GM21825 (cell line): Measurements from ENCODE around the gene PHACTR1.
"Not testable (repeated sequence)": the region's sequence is repeated elsewhere in the genome, so short reads cannot be mapped to it uniquely, and the experiment has no call there.

Experiments
- ATAC-seq: cut with Tn5 transposase; IDR thresholded peaks from one replicate; pipeline ENCODE4 v1.9.1; 2021; ENCODE audit warnings: mild to moderate bottlenecking, moderate library complexity; ENCODE audit not compliant: unreplicated experiment

The PHACTR1 gene

DNA sequence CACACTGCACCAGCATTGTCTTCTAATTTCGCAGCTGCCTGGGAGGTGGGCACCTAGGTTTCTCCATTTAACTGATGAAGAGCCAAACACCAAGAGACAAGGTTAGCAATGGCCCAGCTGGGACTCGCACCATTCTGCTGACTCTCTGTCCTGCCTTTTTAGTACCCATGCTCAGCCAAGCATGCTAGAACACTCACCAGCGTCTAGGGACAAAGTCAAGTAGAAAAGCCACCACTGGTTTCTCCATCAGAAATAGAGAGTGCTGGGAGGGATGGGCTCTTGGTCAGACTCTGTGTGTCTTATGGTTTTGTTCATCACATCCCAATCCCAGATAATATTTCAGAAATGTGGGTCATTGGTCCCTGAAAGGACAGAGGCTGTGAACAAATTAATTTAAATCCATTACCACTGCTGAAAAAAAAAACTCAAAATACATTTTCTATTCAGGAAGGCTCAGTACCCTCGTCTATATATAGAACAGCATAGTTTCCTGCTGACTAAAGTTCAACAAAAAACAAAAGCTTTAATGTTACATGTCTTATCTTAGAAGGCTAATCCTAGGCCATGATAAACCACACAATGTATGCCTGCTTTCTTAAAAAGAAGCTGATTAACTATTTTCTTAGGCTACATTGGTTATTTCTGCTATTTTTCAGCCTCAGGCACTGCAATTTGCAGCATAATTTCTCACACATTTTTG lies 500.8 kb downstream of the PHACTR1 start:
- ATAC-seq = no peak

DNA sequence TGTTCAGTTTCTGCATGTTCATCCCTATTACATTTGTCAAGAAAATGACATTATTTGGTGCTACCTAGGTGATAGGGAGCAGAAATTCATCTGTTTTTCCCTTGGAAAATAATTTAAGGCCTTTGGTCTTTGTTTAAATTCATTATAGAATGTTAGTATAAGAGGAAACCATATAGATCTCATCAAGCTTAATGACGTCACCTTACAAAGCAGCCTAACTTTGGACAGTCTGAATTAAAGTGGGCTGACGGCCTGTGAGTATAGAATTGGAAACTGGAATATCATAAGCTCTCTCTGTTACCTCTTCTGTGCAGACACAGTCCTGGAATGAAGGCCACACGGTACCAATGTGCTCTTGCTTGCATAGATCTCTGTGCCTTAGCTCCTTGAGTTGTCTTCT lies 503.7 kb downstream of the PHACTR1 start:
- no peak for ATAC-seq

DNA sequence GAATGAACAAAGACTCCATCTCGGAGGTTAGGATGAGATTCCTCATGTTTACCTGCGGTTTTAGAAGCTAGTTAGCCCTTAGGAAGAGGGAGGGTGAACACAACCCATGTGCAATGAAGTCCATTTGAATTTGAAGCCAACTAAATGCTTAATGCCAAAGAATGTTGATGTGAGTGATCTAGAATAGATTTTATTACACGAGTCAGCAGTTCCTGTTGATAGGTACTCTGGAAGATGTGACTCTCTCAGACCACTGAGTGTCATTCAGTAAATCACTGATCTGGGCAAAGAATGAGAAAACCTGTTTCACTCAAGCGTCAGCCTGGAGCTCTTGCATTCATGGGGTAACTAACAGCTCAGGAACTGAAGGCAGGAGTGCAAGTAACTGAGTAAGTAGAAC lies 505.5 kb downstream of the PHACTR1 start:
- ATAC-seq = no peak

DNA sequence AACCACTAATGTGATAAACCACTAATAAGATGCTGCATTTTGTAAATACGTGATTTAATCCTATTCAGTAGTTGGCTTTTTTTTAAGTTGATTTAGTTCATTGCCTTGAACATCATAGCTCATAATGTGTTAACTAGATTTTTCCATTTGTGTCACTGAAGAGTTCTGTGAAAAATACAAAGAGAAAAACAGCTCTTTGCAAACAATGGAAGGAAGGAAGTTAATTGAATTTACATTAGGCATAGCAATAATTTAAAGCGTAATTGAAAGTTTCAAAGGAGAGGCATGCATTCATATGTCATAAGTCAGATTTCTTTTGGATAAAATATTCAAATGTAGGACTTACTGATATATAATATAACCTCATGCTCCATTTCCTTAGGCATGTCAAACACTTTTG lies 509.5 kb downstream of the PHACTR1 start:
- ATAC-seq = no peak

DNA sequence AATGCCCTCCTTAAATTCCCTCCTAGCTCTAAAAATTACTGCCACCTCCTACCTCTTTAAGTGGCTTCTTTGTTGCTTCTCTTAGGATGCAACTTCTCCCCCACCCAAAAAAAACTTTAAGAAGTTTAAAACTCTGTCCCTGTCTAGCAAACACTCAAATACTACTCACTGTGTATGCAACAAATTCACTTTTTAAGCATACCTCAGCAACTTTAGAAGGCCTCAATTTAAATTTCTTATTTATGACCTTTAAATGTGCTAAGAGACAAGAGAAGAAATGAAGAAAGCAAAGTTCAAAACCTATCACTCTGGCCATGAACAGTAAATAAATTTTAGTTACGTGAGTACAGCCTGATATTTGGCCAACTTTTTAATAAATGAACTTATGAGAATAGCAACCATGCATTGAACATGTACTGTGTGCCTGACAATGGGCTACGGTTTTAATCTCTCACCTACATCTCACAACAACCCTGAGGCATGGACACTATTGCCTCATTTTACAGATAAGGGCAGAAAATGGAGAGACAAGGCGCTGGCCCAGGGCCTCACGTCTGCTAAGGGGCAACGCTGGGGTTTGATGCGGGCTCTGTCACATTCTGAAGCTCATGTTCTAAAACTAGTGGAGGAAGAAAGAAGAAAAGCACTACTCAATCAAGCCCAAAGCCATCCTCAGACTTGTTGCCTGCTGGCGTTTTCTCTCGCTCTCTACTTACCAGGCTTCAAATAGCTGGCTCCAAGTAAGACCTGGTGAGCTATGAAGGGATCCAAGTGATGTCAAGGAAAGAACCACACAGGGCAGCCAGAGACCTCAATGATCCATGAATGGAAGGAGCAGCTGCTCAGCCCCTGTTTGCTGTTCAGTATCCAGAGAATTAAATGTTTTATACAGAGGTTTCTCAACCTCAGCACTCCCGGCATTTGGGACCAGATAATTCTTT lies 512.0 kb downstream of the PHACTR1 start:
- no peak for ATAC-seq

DNA sequence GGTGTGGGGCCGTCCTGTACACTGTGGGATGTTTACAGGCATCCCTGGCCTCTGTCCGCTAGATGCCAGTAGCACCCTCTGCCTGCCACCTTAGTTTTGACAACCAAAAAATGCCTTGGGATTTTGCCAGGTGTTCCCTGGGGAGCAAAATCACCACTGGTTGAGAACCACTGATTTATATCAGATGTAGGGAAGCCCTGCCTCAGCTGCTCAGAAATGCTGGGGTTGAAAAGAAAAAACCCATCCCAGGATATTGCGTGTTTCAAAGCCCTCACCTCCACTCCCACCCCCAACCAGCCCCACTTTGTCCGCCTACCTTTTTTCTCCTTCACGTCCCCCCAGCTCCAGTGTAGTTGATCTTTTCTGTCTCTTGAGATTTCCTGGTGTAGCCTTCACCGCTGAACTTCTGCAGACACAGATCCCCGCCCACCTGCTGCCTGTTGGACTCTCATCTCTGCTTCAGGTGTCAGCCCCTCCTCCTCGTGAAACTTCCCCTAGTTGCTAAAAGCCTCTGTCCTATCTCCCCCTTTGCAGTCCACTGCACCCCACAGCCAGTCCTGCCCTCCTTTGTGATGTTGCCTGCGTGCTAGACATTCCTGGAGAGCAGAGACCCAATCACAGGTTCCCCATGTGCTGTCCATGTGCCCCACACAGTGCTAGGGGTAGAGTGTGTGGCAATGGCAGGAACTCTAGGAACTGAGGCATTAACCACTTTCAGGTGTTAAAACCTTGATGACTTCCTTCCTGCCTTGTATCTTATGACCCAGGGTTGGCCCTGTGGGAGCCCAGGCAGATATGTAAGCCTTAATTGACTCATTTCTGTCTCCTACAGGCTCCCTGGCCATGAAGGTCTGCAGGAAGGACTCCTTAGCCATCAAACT lies 512.9 kb downstream of the PHACTR1 start:
- ATAC-seq = peak; percentile 88

DNA sequence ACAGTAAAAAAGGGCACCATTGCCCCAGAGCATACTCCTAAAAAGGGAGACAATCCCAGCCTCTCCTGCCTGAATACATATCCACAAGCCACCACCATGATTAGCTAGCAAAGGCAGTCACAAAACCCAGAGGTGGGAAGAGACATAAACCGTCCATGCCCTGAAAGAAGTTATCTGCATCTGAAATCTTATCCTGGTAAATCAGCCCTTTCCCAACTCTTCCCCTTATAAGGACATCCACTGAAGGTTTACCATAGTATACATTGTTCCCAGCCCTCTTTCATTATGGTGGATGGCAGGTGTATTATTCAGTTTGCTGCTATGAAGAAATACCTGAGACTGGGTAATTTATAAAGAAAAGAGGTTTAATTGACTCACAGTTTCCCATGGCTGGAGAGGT lies 516.5 kb downstream of the PHACTR1 start:
- no peak for ATAC-seq

DNA sequence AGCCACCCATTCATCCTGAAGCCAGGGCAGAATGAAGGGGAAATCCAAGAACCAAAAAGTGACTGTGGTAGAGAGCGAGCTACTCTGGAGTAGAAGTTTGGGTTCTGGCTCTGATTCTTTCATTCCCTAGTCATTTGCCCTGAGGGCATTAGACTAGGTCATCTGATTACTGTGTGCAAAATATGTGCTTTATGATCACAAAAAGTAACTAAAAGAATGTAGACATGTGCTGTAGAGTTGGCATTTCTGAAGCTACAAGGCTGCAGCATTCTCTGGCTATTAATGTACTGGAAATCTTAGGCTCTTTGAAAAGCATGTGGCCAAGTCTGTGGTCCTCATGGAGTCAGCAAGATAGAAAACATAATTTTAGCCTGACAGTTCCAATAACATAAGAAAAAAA lies 517.6 kb downstream of the PHACTR1 start:
- no peak for ATAC-seq

DNA sequence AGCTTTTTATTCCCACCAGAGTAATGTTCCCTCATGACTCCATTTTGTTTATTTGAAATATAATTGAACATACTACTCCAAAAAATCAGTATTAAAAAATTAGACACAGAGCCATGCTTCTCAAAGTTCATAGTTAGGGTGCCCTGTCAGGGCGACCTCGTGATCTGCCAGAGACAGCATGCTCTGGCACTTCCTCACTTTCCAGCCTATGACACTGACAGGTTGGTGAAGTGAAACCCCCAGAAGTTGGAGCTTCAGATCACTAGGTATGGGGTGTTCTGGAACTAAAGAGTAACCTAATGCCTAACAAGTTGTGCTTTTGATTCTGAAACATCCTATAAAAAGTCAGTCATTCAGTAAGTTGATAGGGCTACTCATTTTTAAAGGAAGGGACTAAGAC lies 518.8 kb downstream of the PHACTR1 start:
- ATAC-seq = no peak

DNA sequence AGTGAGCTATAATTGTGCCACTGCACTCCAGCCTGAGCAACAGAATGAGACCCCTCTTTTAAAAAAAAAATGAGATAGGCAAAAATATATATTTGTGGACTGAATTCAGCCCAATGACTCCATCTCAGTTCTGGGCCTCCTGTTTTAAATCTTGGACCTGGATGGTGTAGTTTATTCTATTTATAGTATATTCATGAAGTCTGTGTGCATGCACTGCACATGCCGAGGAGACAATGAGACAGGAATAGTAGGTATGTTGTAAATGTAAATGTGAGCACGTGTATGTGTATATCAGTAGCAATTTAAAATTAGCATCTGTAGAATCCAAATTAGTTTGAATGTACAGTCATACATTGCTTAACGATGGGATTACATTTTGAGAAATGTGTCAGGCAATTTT lies 520.8 kb downstream of the PHACTR1 start:
- no peak for ATAC-seq

DNA sequence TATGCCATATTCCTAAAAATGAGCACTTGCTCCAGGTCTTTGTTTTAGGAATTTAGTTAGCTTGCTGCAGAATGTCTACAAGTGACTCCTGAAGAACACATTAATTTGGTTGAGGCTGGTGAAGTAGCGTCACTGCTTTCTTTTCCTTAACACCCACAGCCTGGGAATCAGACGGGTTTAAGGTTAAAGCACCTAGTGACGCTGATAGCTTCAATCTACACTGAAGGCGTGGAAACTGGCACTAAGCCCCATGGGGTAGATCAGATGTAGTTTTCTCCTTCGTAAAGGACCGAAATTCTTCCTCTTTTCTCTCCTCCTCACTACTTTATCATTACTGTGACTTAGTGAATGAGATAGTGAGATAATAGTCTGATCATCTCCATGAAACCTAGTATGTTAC lies 521.5 kb downstream of the PHACTR1 start:
- no peak for ATAC-seq

DNA sequence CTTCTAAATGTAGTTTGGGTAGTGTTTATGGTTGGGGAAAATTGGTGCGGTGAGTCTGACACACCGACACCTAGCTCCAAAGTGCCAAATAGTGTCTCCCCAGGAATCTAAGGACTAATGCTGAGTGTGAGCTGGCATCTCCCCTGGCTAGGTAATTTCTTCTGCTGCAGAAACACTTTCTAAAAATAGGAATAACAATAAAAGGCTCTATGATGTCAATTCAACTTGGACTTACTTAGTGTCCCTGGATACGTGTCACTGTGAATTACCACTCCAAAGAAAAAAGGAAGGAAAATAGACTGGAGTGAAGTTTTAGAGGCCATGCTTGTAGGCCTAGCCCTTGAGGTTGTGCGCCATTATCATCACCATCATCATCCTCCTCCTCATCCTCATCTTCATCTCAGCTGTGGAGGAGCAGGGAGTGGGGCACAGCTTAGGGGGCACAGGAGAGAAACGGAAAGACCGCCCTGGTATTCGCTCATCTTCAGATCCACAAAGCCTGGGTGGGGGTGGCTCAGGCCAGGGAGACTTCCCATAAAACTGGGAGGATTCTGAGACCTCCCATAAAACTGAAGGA lies 522.2 kb downstream of the PHACTR1 start:
- ATAC-seq = no peak

DNA sequence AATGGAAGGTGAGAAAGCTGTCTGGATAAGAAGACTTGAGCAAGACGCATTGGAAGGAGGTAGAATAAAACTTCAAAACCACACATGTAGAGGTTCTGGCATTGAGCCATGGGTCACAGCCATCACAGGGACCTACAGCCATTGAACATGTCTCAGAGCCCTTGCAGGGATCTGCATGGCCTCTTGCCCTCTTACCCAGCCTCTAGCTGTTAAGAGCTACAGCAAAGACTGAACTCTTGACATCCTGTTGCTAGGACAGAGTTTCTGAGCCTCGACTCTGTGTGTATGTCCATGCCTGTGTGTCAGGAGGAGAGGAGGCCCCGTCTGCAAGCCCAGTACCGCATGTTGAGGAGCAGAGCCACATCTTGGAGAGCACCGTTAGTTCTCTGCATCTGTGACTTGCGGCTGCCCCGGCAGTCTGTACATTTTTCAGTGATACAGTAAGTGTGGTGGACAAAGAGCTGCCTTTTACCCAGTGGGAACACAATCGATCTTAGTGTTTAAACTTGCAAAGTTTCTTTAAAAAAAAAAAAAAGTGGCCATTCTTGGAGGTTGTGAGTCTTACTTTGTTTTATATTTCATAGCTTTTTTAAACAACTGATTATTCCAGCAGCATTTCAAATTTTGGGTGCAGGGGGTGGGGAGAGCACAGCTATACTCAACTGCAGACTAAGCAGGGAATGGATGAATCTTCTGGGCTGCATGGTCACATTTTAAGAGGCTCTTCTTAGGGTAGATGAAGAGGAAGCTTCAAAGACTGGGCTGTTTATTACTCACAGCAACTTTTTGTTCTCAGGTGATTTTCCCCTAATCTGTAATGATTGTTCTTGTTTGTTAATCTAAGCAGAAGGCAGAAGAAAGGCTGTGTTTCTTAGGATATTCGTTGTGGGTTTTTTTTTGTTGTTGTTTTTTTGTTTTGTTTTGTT lies 523.2 kb downstream of the PHACTR1 start:
- no peak for ATAC-seq

DNA sequence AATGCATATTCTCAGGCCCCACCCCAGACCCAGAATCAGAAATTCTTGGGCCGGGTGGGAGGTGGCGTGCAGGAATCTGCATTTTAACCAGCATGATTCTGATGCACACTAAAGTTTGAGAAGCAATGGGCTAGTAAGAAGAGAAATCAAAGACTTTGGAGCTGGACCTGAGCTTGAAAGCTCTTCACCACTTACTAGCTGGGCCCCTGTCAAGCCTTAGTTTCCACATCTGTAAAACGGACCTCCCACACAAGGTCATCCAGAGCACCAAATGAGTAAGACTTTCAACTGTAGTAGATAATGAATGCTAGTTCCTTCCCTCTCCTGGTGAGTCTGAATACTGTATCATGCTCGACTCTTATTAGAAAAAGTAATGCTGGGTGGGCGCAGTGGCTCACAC lies 524.8 kb downstream of the PHACTR1 start:
- no peak for ATAC-seq

DNA sequence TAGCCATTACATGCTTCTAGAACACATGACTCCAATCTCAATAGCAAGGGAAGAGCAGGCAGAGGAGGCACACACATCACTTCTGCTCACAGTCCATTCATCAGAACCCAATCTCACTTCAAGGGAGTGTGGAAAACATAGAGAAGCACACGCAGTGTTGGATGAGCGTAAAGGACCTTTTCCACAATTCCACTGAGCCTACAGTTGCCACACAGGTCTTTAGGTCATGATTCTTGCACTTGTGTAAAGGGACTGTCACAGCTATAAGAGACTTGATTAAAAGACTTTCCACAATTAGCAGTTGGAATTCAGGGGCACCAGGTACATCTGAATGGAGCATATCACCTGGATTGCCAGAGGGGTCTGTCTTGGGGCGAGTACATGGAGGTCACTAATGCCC lies 525.6 kb downstream of the PHACTR1 start:
- ATAC-seq = no peak

DNA sequence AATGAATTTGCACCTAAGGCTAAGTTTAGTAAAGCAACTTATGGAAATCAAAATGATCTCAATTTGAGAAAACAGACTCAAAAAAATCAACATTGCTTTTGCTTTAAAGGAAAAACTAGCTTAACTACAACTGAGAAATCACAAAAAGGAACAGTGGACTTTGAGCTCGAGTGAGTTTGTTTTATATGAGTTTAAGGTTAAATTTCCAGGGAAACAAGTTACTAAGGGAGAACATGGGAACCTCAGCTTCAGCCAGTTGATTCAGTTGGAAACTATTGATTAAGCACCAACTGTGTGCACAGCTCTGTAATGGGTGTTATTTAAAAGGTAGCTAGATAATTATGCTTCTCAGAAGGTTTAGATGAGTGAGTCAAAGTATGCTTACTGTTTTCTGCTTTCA lies 526.0 kb downstream of the PHACTR1 start:
- ATAC-seq = no peak

DNA sequence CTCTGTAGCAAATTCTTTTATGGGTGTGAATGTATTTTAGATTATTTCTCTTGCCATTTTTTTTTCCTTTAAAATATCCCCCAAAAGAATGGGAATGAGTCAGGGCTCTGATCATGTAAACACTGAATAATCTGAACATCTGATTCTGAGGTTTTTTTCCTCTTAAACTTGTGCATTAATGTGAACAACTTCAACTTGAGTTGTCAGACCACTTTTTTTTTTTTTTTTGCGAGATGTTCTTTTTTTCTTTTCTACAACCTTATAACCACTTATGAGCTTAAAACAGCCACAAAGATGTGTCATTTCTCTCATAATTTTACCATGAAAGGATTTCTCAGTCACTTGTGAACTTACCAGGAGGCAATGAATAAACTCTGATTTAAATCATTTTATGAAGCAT lies 526.5 kb downstream of the PHACTR1 start:
- no peak for ATAC-seq

DNA sequence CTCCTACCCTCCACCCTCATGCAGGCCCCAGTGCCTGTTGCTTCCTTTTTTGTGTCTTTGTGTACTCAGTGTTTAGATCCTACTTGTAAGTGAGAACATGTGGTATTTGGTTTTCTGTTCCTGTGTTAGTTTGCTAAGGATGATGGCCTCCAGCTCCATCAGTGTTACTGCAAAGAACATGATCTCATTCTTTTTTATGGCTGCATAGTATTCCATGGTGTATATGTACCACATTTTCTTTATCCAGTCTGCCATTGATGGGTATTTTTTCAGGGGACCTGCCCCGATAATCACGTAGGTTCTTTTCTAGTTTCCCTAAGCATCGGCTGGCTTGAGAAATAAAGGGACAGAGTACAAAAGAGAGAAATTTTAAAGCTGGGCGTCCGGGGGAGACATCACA lies 527.2 kb downstream of the PHACTR1 start:
- ATAC-seq = not testable (repeated sequence)

DNA sequence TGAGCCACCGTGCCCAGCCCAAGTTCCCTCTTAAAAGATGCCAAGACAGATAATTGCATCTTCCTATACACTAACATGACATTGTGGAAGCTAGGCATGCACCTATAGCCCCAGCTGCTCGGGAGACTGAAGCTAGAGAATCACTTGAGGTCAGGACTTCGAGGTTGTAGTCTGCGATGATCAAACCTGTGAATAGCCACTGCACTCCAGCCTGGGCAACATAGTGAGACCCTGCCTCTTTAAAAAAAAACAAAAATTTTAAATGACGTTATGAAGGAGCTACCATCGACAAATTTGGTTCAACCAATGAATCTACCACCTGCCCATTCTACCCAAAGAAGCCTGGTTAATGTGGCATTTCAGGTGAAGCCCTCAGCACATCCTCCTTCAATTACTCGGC lies 531.1 kb downstream of the PHACTR1 start:
- ATAC-seq = no peak

DNA sequence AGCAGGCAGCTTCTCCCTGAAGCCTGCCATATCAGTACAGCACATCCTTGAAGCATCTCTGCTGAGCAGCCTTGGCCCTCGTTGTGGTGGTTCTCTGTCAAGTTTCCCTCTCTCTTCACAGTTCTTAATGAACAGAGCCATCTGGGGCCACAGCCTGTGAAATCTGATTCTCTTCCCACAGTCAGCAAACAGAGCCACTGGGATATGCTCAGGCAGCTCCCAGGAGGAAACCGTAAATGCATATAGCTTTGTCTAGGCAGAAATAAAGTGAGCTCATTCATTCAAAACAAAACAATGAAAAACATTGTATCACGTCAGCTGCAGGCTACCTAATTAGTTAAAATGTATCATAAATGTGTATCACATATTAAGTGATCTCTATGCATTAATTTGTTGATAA lies 531.5 kb downstream of the PHACTR1 start:
- no peak for ATAC-seq
